Esophagus (tissue), 2 donors: Measurements from ENCODE around the gene ZNF677. TPM values are rescaled to one million over a fixed set of nuclear protein-coding genes. Genes with fewer than 3 reads are reported as not detected.
"Not testable (repeated sequence)": the region's sequence is repeated elsewhere in the genome, so short reads cannot be mapped to it uniquely, and the experiment has no call there.

Experiments
- H3K27ac ChIP-seq, 2 donors: one replicate each; pipeline ENCODE4 v1.5.1; 2013; ENCODE audit warnings: low read depth in 2 of 2, mild to moderate bottlenecking in 2 of 2, inconsistent platforms in 1 of 2, low read length in 1 of 2, moderate library complexity in 1 of 2
- H3K27me3 ChIP-seq, 2 donors: one replicate each; pipeline ENCODE4 v1.6.1; 2013; ENCODE audit warnings: low read length in 2 of 2, control low read depth in 1 of 2, mild to moderate bottlenecking in 1 of 2; ENCODE audit not compliant: insufficient read depth in 2 of 2, control insufficient read depth in 1 of 2
- H3K36me3 ChIP-seq, 2 donors: one replicate each; pipeline ENCODE4 v1.6.1; 2013; ENCODE audit warnings: low read length in 1 of 2; ENCODE audit not compliant: control insufficient read depth in 2 of 2, insufficient read depth in 2 of 2
- H3K4me1 ChIP-seq, 2 donors: one replicate each; pipeline ENCODE4 v1.6.1; 2013; ENCODE audit warnings: low read length in 1 of 2; ENCODE audit not compliant: control insufficient read depth in 2 of 2, insufficient read depth in 2 of 2
- H3K4me3 ChIP-seq, 2 donors: one replicate each; pipeline ENCODE4 v1.5.1; 2013; ENCODE audit warnings: low read length in 2 of 2, mild to moderate bottlenecking in 2 of 2, low read depth in 1 of 2, moderate library complexity in 1 of 2
- H3K9me3 ChIP-seq, 2 donors: one replicate each; pipeline ENCODE4 v1.6.1; 2013; ENCODE audit warnings: mild to moderate bottlenecking in 2 of 2, low read depth in 1 of 2, low read length in 1 of 2, moderate library complexity in 1 of 2; ENCODE audit not compliant: control insufficient read depth in 2 of 2, insufficient read depth in 1 of 2
- WGBS, 2 donors: extraction: QIAGEN DNeasy Blood & Tissue Kit; methylation state at CpG; one replicate each; pipeline ENCODE4 v1.1.7; 2013; 5-methylcytosine and 5-hydroxymethylcytosine counted together
- polyA plus RNA-seq, 2 donors: library from polyadenylated mRNA; stranded (reverse); fragments of 200-250 nt; gene quantifications; one replicate each; pipeline ENCODE4 v1.2.3, GENCODE V29; 2013
- donor health status: healthy with polysubstance abuse.
- donor health status: Bipolar disorder and iron deficiency.

The ZNF677 gene
- polyA plus RNA-seq, 2 donors: 3.5 to 5.1 TPM

GRCh38 chr19:53267623-53268022 lies 12.9 kb upstream of the ZNF677 start, which contains the start of gene VN1R4:
Gene VN1R4 (minus strand): TSS chr19:53267723. CDS start chr19:53267665, 58 bp downstream.
- H3K4me3 ChIP-seq, H3K27ac ChIP-seq, H3K9me3 ChIP-seq, H3K4me1 ChIP-seq, H3K27me3 ChIP-seq, H3K36me3 ChIP-seq: not testable (repeated sequence)
- WGBS, 2 donors: 85 to 90% methylated on average over 4 of the region's 5 CpGs

DNA sequence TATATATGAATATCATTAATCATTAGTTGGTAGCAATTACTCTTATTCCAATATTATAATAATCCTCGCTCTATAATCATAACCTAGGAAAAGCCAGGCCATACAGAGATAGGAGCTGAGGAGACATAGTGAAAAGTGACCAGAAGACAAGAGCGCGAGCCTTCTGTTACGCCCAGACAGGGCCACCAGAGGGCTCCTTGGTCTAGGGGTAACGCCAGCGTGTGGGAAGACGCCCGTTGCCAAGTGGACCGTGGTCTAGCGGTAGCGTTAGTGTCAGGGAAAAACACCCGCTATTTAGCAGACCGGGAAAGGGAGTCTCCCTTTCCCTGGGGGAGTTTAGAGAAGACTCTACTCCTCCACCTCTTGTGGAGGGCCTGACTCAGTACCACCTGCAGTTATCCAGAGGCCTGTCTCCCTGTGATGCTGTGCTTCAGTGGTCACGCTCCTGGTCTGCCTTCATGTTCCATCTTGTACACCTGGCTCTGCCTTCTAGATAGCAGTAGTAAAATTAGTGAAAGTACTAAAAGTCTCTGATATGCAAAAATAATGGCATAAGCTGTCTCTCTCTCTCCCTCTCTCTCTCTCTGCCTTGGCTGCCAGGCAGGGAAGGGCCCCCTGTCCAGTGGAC lies 3.2 kb upstream of the ZNF677 start, which contains the start of gene VN1R2:
TSS of gene VN1R2 (plus strand) at position 578 of the 628 bp plus-strand sequence. CDS start 84 bp downstream, outside the sequence.
- WGBS, 2 donors: 63 to 69% methylated on average over 14 of the region's 14 CpGs
- H3K27me3 ChIP-seq, H3K27ac ChIP-seq, H3K4me3 ChIP-seq, H3K4me1 ChIP-seq, H3K9me3 ChIP-seq, H3K36me3 ChIP-seq: not testable (repeated sequence)

DNA sequence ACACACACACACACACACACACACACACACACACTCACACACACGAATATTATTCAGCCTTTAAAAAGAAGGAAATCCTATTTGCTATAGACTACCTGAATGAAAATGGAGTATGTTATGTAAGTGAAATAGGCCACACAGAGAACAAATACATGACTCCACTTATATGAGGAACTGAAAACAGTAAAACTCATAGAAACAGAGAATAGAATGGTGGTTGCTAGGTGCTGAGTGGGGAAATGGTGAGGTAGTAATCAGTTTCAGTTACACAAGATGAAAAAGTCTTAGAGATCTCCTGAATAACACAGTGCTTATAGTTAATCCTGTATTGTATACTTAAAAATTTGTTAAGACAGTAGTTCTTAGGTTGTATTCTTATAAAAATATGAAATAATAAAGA lies 8.2 kb downstream of the ZNF677 start:
- 95 to 100% methylated on average over 1 of the region's 1 CpG for WGBS, 2 donors
- Histone ChIP-seq H3K4me3 (no peak overlapping the region), H3K27ac (no peak overlapping the region), H3K27me3 (no peaks in the 10 kb centered on the region), H3K4me1 (no peaks in the 10 kb centered on the region), H3K9me3 (peaks cover 3 to 13% of the 10 kb centered on the region in 2 donors), H3K36me3 (peaks cover 0 to 15% of the 10 kb centered on the region in 2 donors)

DNA sequence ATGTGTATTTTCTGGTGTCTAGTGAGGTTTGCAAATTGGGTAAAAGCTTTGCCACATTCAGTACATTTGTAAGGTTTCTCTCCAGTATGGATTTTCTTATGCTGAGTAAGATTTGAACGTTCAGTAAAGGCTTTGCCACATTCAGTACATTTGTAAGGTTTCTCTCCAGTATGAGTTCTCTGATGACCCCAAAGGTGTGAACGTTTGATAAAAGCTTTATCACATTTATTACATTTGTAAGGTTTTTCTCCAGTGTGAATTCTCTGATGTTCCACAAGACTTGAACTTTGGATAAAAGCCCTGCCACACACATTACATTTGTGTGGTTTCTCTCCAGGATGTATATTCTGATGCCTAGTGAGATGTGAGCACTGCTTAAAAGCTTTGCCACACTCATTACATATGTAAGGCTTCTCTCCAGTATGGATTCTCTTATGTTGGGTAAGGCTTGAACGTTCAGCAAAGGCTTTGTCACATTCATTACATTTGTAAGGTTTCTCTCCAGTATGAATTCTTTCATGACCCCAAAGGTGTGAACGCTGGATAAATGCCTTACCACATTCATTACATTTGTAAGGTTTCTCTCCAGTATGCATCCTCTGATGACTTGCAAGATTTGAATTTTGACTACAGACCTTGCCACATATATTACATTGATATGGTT lies 17.4 kb downstream of the ZNF677 start:
- Histone ChIP-seq H3K27ac (no peak overlapping the region), H3K9me3 (peaks cover 14 to 26% of the 10 kb centered on the region in 2 donors), H3K4me1 (no peaks in the 10 kb centered on the region), H3K4me3 (no peak overlapping the region), H3K36me3 (peaks cover 7 to 9% of the 10 kb centered on the region in 2 donors), H3K27me3 (no peaks in the 10 kb centered on the region)
- 94% methylated on average over 4 of the region's 4 CpGs for WGBS, 2 donors

GRCh38 chr19:53224606-53225005 lies 30.1 kb downstream of the ZNF677 start:
- Histone ChIP-seq H3K36me3 (no peaks in the 10 kb centered on the region), H3K4me3 (no peak overlapping the region), H3K27ac (no peak overlapping the region), H3K9me3 (peaks cover 3 to 14% of the 10 kb centered on the region in 2 donors), H3K27me3 (no peaks in the 10 kb centered on the region), H3K4me1 (no peaks in the 10 kb centered on the region)
- WGBS, 2 donors: 96% methylated on average over 17 to 20 of the region's 20 CpGs

- not testable (repeated sequence) for H3K27me3 ChIP-seq
- 97 to 99% methylated on average over 21 to 28 of the region's 28 CpGs for WGBS, 2 donors
- H3K9me3 ChIP-seq: peaks cover 5 to 14% of the 10 kb centered on the region in 2 donors
Measured at GRCh38 chr19:53222716-53223115, 32.0 kb downstream of the ZNF677 start.

DNA sequence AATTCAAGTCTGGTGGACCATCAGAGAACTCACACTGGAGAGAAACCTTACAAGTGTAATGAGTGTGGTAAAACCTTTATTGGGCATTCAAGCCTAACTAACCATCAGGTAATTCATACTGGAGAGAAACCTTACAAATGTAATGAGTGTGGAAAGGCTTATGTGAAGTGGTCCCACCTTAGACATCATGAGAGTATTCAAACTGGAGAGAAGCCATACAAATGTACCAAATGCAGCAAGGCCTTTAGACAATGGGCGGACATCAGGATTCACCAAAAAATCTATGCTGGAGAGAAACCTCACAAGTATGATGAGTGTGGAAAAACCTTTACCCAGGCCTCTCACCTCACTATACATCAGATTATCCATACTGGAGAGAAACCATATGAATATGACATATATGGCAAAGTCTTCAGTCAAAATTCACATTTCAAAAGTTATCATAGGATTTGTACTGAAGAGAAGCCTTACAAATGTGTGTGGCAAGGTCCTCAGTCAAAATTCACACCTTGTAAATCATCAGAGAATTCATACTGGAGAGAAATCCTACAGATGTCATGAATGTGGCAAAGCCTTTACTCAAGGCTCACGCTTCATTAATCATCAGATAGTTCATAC lies 41.9 kb downstream of the ZNF677 start:
- H3K27me3 ChIP-seq: no peaks in the 10 kb centered on the region
- peaks cover 19 to 31% of the 10 kb centered on the region in 2 donors for H3K9me3 ChIP-seq
- H3K4me1 ChIP-seq: no peaks in the 10 kb centered on the region
- peaks cover 10 to 15% of the 10 kb centered on the region in 2 donors for H3K36me3 ChIP-seq
- H3K27ac ChIP-seq: no peak overlapping the region
- H3K4me3 ChIP-seq: no peak overlapping the region
- WGBS, 2 donors: 92 to 97% methylated on average over 2 of the region's 2 CpGs

More at GRCh38 chr19:53222716-53223115, 32.0 kb downstream of the ZNF677 start:
- not testable (repeated sequence) for H3K4me3 ChIP-seq, H3K4me1 ChIP-seq, H3K27ac ChIP-seq, H3K36me3 ChIP-seq

GRCh38 chr19:53211554-53211953 lies 43.1 kb downstream of the ZNF677 start:
- Histone ChIP-seq H3K9me3 (peaks cover 17 to 29% of the 10 kb centered on the region in 2 donors), H3K36me3 (peaks cover 10 to 15% of the 10 kb centered on the region in 2 donors)
- H3K4me1 ChIP-seq, H3K27ac ChIP-seq, H3K4me3 ChIP-seq, H3K27me3 ChIP-seq: not testable (repeated sequence)
- 97 to 98% methylated on average over 3 of the region's 3 CpGs for WGBS, 2 donors

GRCh38 chr19:53196777-53197396 lies 57.8 kb downstream of the ZNF677 start:
- 1 to 2% methylated on average over 38 to 42 of the region's 42 CpGs for WGBS, 2 donors
- H3K9me3 ChIP-seq: peaks cover 6 to 17% of the 10 kb centered on the region in 2 donors

More at GRCh38 chr19:53196777-53197396, 57.8 kb downstream of the ZNF677 start:
- Histone ChIP-seq H3K4me3 (peak overlapping the region; percentile 76 to 79), H3K36me3 (peaks cover 6 to 10% of the 10 kb centered on the region in 2 donors), H3K27ac (peak overlapping the region; percentile 93 to 94), H3K27me3 (no peaks in the 10 kb centered on the region), H3K4me1 (peaks cover 0 to 3% of the 10 kb centered on the region in 2 donors)
